HUES48 (cell line): ENCODE data around the gene NKX2-3.

Experiments used
- H3K27ac ChIP-seq: one replicate; pipeline ENCODE4 v1.7.0; 2013; ENCODE audit warnings: low read depth, low read length, inconsistent platforms
- H3K27me3 ChIP-seq: 2 replicates; pipeline ENCODE4 v1.6.1; 2013; ENCODE audit warnings: mild to moderate bottlenecking, low read length; ENCODE audit not compliant: control insufficient read depth, insufficient read depth
- H3K36me3 ChIP-seq: 2 replicates; pipeline ENCODE4 v1.6.1; 2013; ENCODE audit warnings: low read length; ENCODE audit not compliant: control insufficient read depth, insufficient read depth
- H3K4me1 ChIP-seq: 2 replicates; pipeline ENCODE4 v1.6.1; 2013; ENCODE audit warnings: mild to moderate bottlenecking, low read length; ENCODE audit not compliant: control insufficient read depth, insufficient read depth
- H3K4me3 ChIP-seq: 2 replicates; pipeline ENCODE4 v1.5.1; 2013; ENCODE audit warnings: mild to moderate bottlenecking, low read depth, low read length
- H3K9ac ChIP-seq: 2 replicates; pipeline ENCODE4 v1.6.1; 2013; ENCODE audit warnings: mild to moderate bottlenecking, low read depth, low read length, moderate library complexity
- H3K9me3 ChIP-seq: 2 replicates; pipeline ENCODE4 v1.6.1; 2013; ENCODE audit warnings: low read length; ENCODE audit not compliant: control insufficient read depth, insufficient read depth

NKX2-3 gene

GRCh38 chr10:99532687-99533495 is at the start of gene NKX2-3:
Gene NKX2-3 (plus strand): TSS chr10:99532942. CDS start chr10:99533132, 190 bp downstream.
- Histone ChIP-seq H3K4me1 (peaks cover 34% of the 10 kb centered on the region), H3K36me3 (no peaks in the 10 kb centered on the region), H3K27me3 (peaks cover 100% of the 10 kb centered on the region), H3K27ac (no peak within 1 kb of the TSS), H3K4me3 (no peak within 1 kb of the TSS), H3K9ac (no peak within 1 kb of the TSS), H3K9me3 (no peaks in the 10 kb centered on the region)

- Histone ChIP-seq H3K27me3 (peaks cover 19% of the 10 kb centered on the region), H3K4me3 (no peak overlapping the region), H3K4me1 (no peaks in the 10 kb centered on the region), H3K36me3 (no peaks in the 10 kb centered on the region), H3K9ac (no peak overlapping the region), H3K9me3 (no peaks in the 10 kb centered on the region), H3K27ac (no peak overlapping the region)
These were observed 47.8 kb upstream of the NKX2-3 start for GRCh38 chr10:99484626-99485581.

GRCh38 chr10:99487125-99487807 is 45.5 kb upstream of the NKX2-3 start:
- no peaks in the 10 kb centered on the region for H3K9me3 ChIP-seq
- H3K27me3 ChIP-seq, result peaks cover 28% of the 10 kb centered on the region
- H3K36me3 ChIP-seq, result no peaks in the 10 kb centered on the region
- no peaks in the 10 kb centered on the region for H3K4me1 ChIP-seq
- H3K4me3 ChIP-seq, result no peak overlapping the region
- no peak overlapping the region for H3K9ac ChIP-seq
- no peak overlapping the region for H3K27ac ChIP-seq

GRCh38 chr10:99489271-99489670 is 43.5 kb upstream of the NKX2-3 start:
- Histone ChIP-seq H3K4me3 (no peak overlapping the region), H3K36me3 (no peaks in the 10 kb centered on the region), H3K27me3 (peaks cover 28% of the 10 kb centered on the region), H3K9ac (no peak overlapping the region), H3K4me1 (no peaks in the 10 kb centered on the region), H3K9me3 (no peaks in the 10 kb centered on the region), H3K27ac (no peak overlapping the region)

GRCh38 chr10:99497343-99498025 is 35.3 kb upstream of the NKX2-3 start:
- Histone ChIP-seq H3K27ac (no peak overlapping the region), H3K36me3 (no peaks in the 10 kb centered on the region), H3K9me3 (no peaks in the 10 kb centered on the region), H3K9ac (no peak overlapping the region), H3K4me1 (no peaks in the 10 kb centered on the region), H3K27me3 (peaks cover 2% of the 10 kb centered on the region; the same call in 1 of the 2 replicates), H3K4me3 (no peak overlapping the region)

GRCh38 chr10:99506416-99506815 is 26.3 kb upstream of the NKX2-3 start:
- Histone ChIP-seq H3K27ac (no peak overlapping the region), H3K9me3 (no peaks in the 10 kb centered on the region), H3K27me3 (peaks cover 21% of the 10 kb centered on the region), H3K4me1 (no peaks in the 10 kb centered on the region), H3K4me3 (no peak overlapping the region), H3K9ac (no peak overlapping the region), H3K36me3 (no peaks in the 10 kb centered on the region)

GRCh38 chr10:99507265-99507664 is 25.5 kb upstream of the NKX2-3 start:
- Histone ChIP-seq H3K27ac (no peak overlapping the region), H3K4me3 (no peak overlapping the region), H3K9ac (no peak overlapping the region), H3K4me1 (no peaks in the 10 kb centered on the region), H3K9me3 (no peaks in the 10 kb centered on the region), H3K36me3 (no peaks in the 10 kb centered on the region), H3K27me3 (peaks cover 30% of the 10 kb centered on the region)

GRCh38 chr10:99513061-99513460 is 19.7 kb upstream of the NKX2-3 start:
- Histone ChIP-seq H3K4me3 (no peak overlapping the region), H3K4me1 (no peaks in the 10 kb centered on the region), H3K9me3 (no peaks in the 10 kb centered on the region), H3K36me3 (no peaks in the 10 kb centered on the region), H3K27ac (no peak overlapping the region), H3K27me3 (peaks cover 74% of the 10 kb centered on the region), H3K9ac (no peak overlapping the region)

GRCh38 chr10:99519690-99520039 is 13.1 kb upstream of the NKX2-3 start:
- Histone ChIP-seq H3K9me3 (no peaks in the 10 kb centered on the region), H3K36me3 (no peaks in the 10 kb centered on the region), H3K27ac (no peak overlapping the region), H3K9ac (no peak overlapping the region), H3K27me3 (peaks cover 98% of the 10 kb centered on the region), H3K4me3 (0 out of 2 replicates have a peak overlapping the region, but pooled peaks have one; percentile 31), H3K4me1 (peaks cover 37% of the 10 kb centered on the region)

GRCh38 chr10:99520040-99520846 is 12.5 kb upstream of the NKX2-3 start:
- H3K4me3 ChIP-seq, result peak overlapping the region; percentile 31; the same call in 1 of the 2 replicates
- peaks cover 43% of the 10 kb centered on the region for H3K4me1 ChIP-seq
- H3K27me3 ChIP-seq, result peaks cover 98% of the 10 kb centered on the region

More at GRCh38 chr10:99520040-99520846, 12.5 kb upstream of the NKX2-3 start:
- Histone ChIP-seq H3K36me3 (no peaks in the 10 kb centered on the region), H3K9me3 (no peaks in the 10 kb centered on the region), H3K27ac (no peak overlapping the region), H3K9ac (no peak overlapping the region)
